IMR-90 (cell line): ENCODE measurements around the gene SH3RF2.

Experiments used
- CHD1 ChIP-seq: IDR thresholded peaks from 2 replicates; pipeline ENCODE4 v1.6.1; 2012; ENCODE audit warnings: low read depth, low read length, improper control_type of control experiment
- CTCF ChIP-seq: conservative IDR thresholded peaks from 2 replicates; pipeline ENCODE4 v1.5.1; 2012; ENCODE audit warnings: mild to moderate bottlenecking, low read depth, low read length, improper control_type of control experiment
- FOS ChIP-seq: fragments of 150-350 bp; IDR thresholded peaks from 2 replicates; pipeline ENCODE4 v1.6.1; 2016; ENCODE audit warnings: low read depth, low read length
- MAFK ChIP-seq: IDR thresholded peaks from 2 replicates; pipeline ENCODE4 v1.6.1; 2012; ENCODE audit warnings: low read depth, low read length, improper control_type of control experiment
- MXI1 ChIP-seq: IDR thresholded peaks from 2 replicates; pipeline ENCODE4 v1.6.1; 2012; ENCODE audit warnings: low read depth, mild to moderate bottlenecking, low read length, moderate library complexity, borderline replicate concordance
- NFE2L2 ChIP-seq: fragments of 150-350 bp; IDR thresholded peaks from 2 replicates; pipeline ENCODE4 v1.6.1; 2016; ENCODE audit warnings: low read depth, mild to moderate bottlenecking, low read length
- POLR2A ChIP-seq: IDR thresholded peaks from 2 replicates; pipeline ENCODE4 v1.6.1; 2012; ENCODE audit warnings: mild to moderate bottlenecking, low read depth, low read length
- RAD21 ChIP-seq: IDR thresholded peaks from 2 replicates; pipeline ENCODE4 v1.6.1; 2012; ENCODE audit warnings: low read length, improper control_type of control experiment
- RFX5 ChIP-seq: IDR thresholded peaks from 2 replicates; pipeline ENCODE4 v1.8.0; 2012; ENCODE audit warnings: low read depth, mild to moderate bottlenecking, low read length, moderate library complexity
- SMC3 ChIP-seq: fragments of 150-350 bp; IDR thresholded peaks from 2 replicates; pipeline ENCODE4 v1.6.1; 2016; ENCODE audit warnings: low read depth, mild to moderate bottlenecking, antibody characterized with exemption, low read length, moderate library complexity
- USF2 ChIP-seq: fragments of 150-350 bp; IDR thresholded peaks from 2 replicates; pipeline ENCODE4 v1.6.1; 2017; ENCODE audit warnings: mild to moderate bottlenecking, antibody characterized with exemption, low read length, low read depth

DNA sequence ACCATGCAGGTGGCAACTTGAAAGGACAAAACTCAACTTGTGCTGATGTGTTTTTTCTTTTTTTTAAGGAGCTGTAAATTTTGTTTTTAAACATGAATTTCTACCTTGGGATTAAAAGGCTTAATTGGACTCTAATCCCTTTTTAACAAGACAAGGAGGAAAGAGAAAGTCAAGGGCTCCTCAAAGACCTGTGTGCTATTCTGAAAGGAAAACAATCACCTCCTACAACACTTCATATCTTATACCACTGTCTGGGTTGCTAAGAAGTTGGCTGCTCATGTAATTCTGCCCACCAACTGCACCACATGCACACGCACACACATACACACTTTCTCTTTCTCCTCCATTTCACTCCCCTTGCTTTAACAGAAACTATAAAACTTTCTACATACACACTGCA, 78.6 kb downstream of the SH3RF2 start:
- no peak for TF ChIP-seq POLR2A
- TF ChIP-seq RFX5: no peak
- no peak for TF ChIP-seq CTCF
- TF ChIP-seq NFE2L2: no peak
- no peak for TF ChIP-seq USF2
- no peak for TF ChIP-seq SMC3
- no peak for TF ChIP-seq MAFK
- no peak for TF ChIP-seq RAD21
- TF ChIP-seq FOS: no peak
- no peak for TF ChIP-seq MXI1
- no peak for TF ChIP-seq CHD1
